PC-9 (cell line): ENCODE data around the gene ACSL1.

Experiments used
- CTCF ChIP-seq: fragments of 200-600 bp; sonication (generic); conservative IDR thresholded peaks from 2 replicates; pipeline ENCODE4 v1.6.1; 2017; ENCODE audit warnings: mixed run types, antibody characterized with exemption, mild to moderate bottlenecking, moderate library complexity
- EZH2 ChIP-seq: fragments of 200-600 bp; sonication (generic); IDR thresholded peaks from 2 replicates; pipeline ENCODE4 v1.8.0; 2017; ENCODE audit warnings: antibody characterized with exemption, low read depth

- TF ChIP-seq CTCF (no peak), EZH2 (no peak)
Observed at GRCh38 chr4:184851200-184851541, 25.4 kb upstream of the ACSL1 start.
